Sigmoid colon (tissue), 7 donors: Measurements from ENCODE around the gene VIT. TPM values are rescaled to one million over a fixed set of nuclear protein-coding genes. Genes with fewer than 3 reads are reported as not detected.
"Not testable (repeated sequence)": the region's sequence is repeated elsewhere in the genome, so short reads cannot be mapped to it uniquely, and the experiment has no call there.

Source experiments
- DNase-seq: peaks from one replicate; pipeline ENCODE4 v3.0.0-alpha.2; 2019
- H3K27ac ChIP-seq, 4 donors: fragments of 200-600 bp; sonication (generic); one replicate each; pipeline ENCODE4 v1.5.1; 2016 to 2019; ENCODE audit warnings: mild to moderate bottlenecking in 1 of 4
- H3K27me3 ChIP-seq, 3 donors: fragments of 200-600 bp; sonication (generic); one replicate each; pipeline ENCODE4 v1.5.1; 2019; ENCODE audit warnings: mild to moderate bottlenecking in 1 of 3
- H3K36me3 ChIP-seq, 4 donors: fragments of 200-600 bp; sonication (generic); one replicate each; pipeline ENCODE4 v1.5.1; 2016 to 2019
- H3K4me1 ChIP-seq, 4 donors: fragments of 200-600 bp; sonication (generic); one replicate each; pipeline ENCODE4 v1.5.1; 2017 to 2019
- H3K4me3 ChIP-seq, 4 donors: fragments of 200-600 bp; sonication (generic); one replicate each; pipeline ENCODE4 v1.5.1; 2017 to 2019; ENCODE audit warnings: mild to moderate bottlenecking in 2 of 4, moderate library complexity in 1 of 4
- H3K9me3 ChIP-seq, 4 donors: fragments of 200-600 bp in 3 of 4; sonication (generic) in 3 of 4; one replicate each; pipeline versions ENCODE4 v1.5.1 to v1.6.1; 2013 to 2019
- EP300 ChIP-seq, 4 donors: sonication (generic); formaldehyde crosslinking; IDR thresholded peaks; one replicate each; pipeline ENCODE4 v1.6.1; 2017; ENCODE audit warnings: antibody characterized with exemption in 4 of 4
- POLR2A ChIP-seq, 2 donors: fragments of 450-650 bp; IDR thresholded peaks; one replicate each; pipeline ENCODE4 v1.6.1; 2016; ENCODE audit warnings: antibody characterized with exemption in 2 of 2, mild to moderate bottlenecking in 2 of 2, moderate library complexity in 2 of 2
- POLR2AphosphoS5 ChIP-seq, 4 donors: sonication (generic); formaldehyde crosslinking; IDR thresholded peaks; one replicate each; pipeline ENCODE4 v1.6.1; 2017; ENCODE audit warnings: antibody characterized with exemption in 4 of 4
- WGBS, 2 donors: extraction: QIAGEN DNeasy Blood & Tissue Kit; methylation state at CpG; one replicate each; pipeline ENCODE4 v1.1.7; 2013; 5-methylcytosine and 5-hydroxymethylcytosine counted together
- intact Hi-C: fragments of 100-400 bp; cut with DNase I; formaldehyde crosslinking; loops from one replicate; pipeline ENCODE4 v1.15.1; 2023
- polyA plus RNA-seq, 3 donors: library from polyadenylated mRNA; stranded (reverse); fragments of 200-250 nt; gene quantifications; one replicate each; pipeline ENCODE4 v1.2.3, GENCODE V29; 2013
- total RNA-seq, 4 donors: library from RNA; depleted of rRNA; stranded (reverse); fragments of >200 nt; gene quantifications; one replicate each; pipeline ENCODE4 v1.1.0, GENCODE V29; 2016
- TF ChIP-seq, protein P1 (sequence below), 4 experiments: fragments of 450-650 bp in 3 of 4; fragments of 200-600 bp in 1 of 4; IDR thresholded peaks; one replicate each; pipeline ENCODE4 v1.5.1; 2016 to 2019; ENCODE audit warnings: antibody characterized with exemption in 4 of 4, mild to moderate bottlenecking in 3 of 4, moderate library complexity in 2 of 4
- donor health status: healthy with polysubstance abuse.
- donor health status: Bipolar disorder and iron deficiency.
- donor health status: healthy.

The VIT gene
- total and polyA plus RNA-seq, 7 donors, result 1.1 to 16.5 (median 9.6) TPM; not detected in 1

DNA sequence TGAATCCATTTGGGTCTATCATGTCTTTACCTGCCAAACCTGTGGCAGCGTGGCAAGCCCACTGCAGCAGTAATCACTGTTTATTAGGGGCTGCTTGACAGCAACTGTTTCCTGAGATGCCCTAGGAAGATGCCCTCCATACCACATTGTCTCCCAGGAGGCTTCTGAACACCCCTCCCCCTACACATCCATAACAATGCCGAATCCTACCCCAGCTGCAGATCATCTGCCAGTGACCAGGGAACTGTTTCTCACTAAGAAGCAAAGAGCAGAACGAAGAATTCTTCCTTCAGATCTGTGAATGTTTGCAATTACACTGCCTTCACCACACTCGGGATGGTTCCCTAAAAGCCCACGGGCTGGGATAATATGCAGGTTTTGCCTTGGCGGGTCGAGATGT is 127.8 kb downstream of the VIT start:
- Histone ChIP-seq H3K9me3 (no peaks in the 10 kb centered on the region), H3K27ac (no peak overlapping the region), H3K4me3 (no peak overlapping the region), H3K27me3 (no peaks in the 10 kb centered on the region), H3K4me1 (no peaks in the 10 kb centered on the region), H3K36me3 (no peaks in the 10 kb centered on the region)
- intact Hi-C loops, result no loop called here
- DNase-seq, result no peak
- 85 to 87% methylated on average over 7 of the region's 7 CpGs for WGBS, 2 donors
- TF ChIP-seq POLR2AphosphoS5 (IDR thresholded peaks at IDR 0.05) (no peak), EP300 (IDR thresholded peaks at IDR 0.05) (no peak), POLR2A (IDR thresholded peaks at IDR 0.05) (no peak)
- TF ChIP-seq, protein P1, sequence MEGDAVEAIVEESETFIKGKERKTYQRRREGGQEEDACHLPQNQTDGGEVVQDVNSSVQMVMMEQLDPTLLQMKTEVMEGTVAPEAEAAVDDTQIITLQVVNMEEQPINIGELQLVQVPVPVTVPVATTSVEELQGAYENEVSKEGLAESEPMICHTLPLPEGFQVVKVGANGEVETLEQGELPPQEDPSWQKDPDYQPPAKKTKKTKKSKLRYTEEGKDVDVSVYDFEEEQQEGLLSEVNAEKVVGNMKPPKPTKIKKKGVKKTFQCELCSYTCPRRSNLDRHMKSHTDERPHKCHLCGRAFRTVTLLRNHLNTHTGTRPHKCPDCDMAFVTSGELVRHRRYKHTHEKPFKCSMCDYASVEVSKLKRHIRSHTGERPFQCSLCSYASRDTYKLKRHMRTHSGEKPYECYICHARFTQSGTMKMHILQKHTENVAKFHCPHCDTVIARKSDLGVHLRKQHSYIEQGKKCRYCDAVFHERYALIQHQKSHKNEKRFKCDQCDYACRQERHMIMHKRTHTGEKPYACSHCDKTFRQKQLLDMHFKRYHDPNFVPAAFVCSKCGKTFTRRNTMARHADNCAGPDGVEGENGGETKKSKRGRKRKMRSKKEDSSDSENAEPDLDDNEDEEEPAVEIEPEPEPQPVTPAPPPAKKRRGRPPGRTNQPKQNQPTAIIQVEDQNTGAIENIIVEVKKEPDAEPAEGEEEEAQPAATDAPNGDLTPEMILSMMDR (IDR thresholded peaks at IDR 0.05), result no peak

DNA sequence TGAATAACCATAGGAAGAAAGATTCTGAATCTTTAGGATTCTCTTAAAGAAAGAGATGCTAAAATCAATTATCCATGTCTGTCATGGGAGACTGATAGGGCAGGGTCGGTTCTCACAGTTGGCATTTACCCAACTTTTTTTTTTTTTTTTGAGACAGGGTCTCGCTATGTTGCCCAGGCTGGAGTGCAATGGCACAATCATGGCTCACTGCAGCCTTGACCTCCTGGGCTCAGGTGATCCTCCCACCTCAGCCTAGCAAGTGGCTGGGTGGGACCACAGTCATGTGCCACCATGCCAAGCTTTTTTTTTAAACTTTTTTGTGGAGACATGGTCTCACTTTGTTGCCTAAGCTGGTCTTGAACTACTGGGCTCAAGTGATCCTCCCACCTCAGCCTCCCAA is 128.2 kb downstream of the VIT start:
- H3K4me3 ChIP-seq, H3K36me3 ChIP-seq, intact Hi-C loops, H3K27ac ChIP-seq, H3K27me3 ChIP-seq, H3K9me3 ChIP-seq, DNase-seq, H3K4me1 ChIP-seq: not testable (repeated sequence)
- WGBS, 2 donors, result 77 to 85% methylated on average over 2 of the region's 2 CpGs

DNA sequence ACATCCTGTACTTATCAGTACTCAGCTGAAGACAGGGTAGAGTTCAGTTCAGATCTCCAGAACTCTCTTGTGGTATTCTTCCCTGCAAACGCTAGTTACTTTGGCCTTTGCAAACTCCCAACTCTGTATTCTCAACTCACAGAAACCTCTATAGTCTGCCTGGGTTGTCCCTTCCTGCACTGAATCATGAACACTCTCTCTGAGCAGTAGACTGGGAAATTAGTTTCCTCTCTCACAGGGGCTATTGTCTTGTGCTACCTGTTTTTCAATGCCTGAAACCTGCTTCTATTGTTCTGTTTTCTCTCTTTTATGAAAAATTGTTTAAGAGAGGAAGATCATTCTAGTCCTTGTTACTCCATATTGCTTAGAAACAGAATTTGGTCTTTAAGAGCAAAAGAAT is 134.7 kb downstream of the VIT start:
- H3K27ac ChIP-seq, result no peak overlapping the region
- TF ChIP-seq, protein P1 (IDR thresholded peaks at IDR 0.05), result no peak
- TF ChIP-seq EP300 (IDR thresholded peaks at IDR 0.05), result no peak
- no peak for TF ChIP-seq POLR2AphosphoS5 (IDR thresholded peaks at IDR 0.05)
- TF ChIP-seq POLR2A (IDR thresholded peaks at IDR 0.05), result no peak
- no peak for DNase-seq
- intact Hi-C loops, result no loop called here
- no peaks in the 10 kb centered on the region for H3K9me3 ChIP-seq
- H3K4me3 ChIP-seq, result no peak overlapping the region
- WGBS, 2 donors, result 62 to 79% methylated on average over 1 of the region's 1 CpG
- H3K27me3 ChIP-seq, result no peaks in the 10 kb centered on the region
- H3K4me1 ChIP-seq, result no peaks in the 10 kb centered on the region
- H3K36me3 ChIP-seq, result no peaks in the 10 kb centered on the region

DNA sequence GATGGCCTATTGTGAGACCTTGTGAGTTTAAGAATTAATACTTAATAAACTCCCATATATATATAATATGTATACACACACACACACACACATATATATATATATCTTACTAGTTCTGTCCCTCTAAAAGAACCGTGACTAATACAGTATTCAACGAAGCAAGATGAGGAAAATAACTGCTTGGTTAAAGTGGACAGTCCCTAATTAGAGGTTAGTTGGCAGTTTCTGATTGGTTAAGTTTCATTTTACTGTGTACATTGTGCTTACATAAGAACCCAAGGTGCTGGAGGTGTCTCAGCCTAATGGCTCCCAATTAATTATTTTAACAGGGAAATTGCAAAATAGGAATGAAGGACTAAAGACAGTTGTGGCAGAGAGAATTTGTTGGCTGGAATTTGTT is 137.7 kb downstream of the VIT start:
- DNase-seq, result no peak
- 86 to 96% methylated on average over 2 of the region's 2 CpGs for WGBS, 2 donors
- intact Hi-C loops, result no loop called here
- no peak for TF ChIP-seq EP300 (IDR thresholded peaks at IDR 0.05)
- no peak for TF ChIP-seq POLR2A (IDR thresholded peaks at IDR 0.05)
- TF ChIP-seq, protein P1 (IDR thresholded peaks at IDR 0.05), result no peak
- no peak for TF ChIP-seq POLR2AphosphoS5 (IDR thresholded peaks at IDR 0.05)
- Histone ChIP-seq H3K36me3 (no peaks in the 10 kb centered on the region), H3K4me1 (no peaks in the 10 kb centered on the region), H3K4me3 (no peak overlapping the region), H3K27ac (no peak overlapping the region), H3K9me3 (no peaks in the 10 kb centered on the region), H3K27me3 (no peaks in the 10 kb centered on the region)

DNA sequence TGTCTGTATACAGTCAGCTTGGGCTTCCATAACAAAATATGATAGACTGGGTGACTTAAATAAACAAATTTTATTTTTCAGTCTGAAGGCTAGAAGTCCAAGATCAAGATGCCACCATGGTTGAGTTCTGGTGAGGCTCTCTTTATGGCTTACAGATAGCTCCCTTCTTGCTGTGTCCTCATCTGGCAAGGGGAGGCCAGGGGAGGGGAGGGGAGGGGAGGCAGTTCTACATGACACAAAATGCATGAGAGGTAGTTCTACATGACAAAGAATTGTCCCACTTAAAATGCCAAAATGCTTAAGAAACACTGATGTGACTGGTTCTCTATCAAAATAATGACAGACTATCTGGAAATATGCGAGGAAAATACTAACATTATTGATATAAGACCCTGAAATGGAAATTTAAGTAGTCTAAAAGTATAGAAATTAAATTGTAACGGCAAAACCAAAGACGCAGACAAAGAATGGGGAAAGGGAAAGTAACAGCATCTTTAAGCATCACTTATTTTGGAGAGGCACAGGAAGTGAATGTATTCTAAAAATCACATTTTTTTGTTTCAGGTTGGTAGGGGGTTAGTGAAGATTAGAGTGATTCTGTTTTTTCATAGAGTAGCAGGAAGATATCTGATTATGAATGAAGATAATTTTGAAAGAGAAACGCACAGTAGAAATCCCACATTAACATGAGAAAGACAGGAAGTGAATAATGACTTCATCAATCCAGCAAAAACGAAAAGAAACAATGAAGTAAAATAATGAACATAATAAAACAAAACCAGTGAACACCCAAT is 138.4 kb downstream of the VIT start:
- Histone ChIP-seq H3K9me3 (no peaks in the 10 kb centered on the region), H3K4me3 (no peak overlapping the region), H3K27ac (no peak overlapping the region), H3K36me3 (no peaks in the 10 kb centered on the region), H3K4me1 (no peaks in the 10 kb centered on the region), H3K27me3 (no peaks in the 10 kb centered on the region)
- TF ChIP-seq POLR2AphosphoS5 (IDR thresholded peaks at IDR 0.05) (no peak), EP300 (IDR thresholded peaks at IDR 0.05) (no peak), POLR2A (IDR thresholded peaks at IDR 0.05) (no peak)
- TF ChIP-seq, protein P1 (IDR thresholded peaks at IDR 0.05), result no peak
- no peak for DNase-seq
- WGBS, 2 donors, result 63 to 66% methylated on average over 5 of the region's 5 CpGs
- intact Hi-C loops, result no loop called here
